Heart left ventricle (tissue), 13 donors: ENCODE data around the gene DVL1.

Experiments
- CTCF ChIP-seq, 12 donors: fragments of 200-600 bp; sonication (generic) in 4 of 12; IDR thresholded peaks; one replicate each; pipeline versions ENCODE4 v1.5.0 to v1.8.0; 2018 to 2022; ENCODE audit warnings: antibody characterized with exemption in 12 of 12, mild to moderate bottlenecking in 5 of 12
- POLR2A ChIP-seq, 2 donors: fragments of 450-650 bp; IDR thresholded peaks; one replicate each; pipeline ENCODE4 v1.6.1; 2017; ENCODE audit warnings: antibody characterized with exemption in 2 of 2, mild to moderate bottlenecking in 2 of 2, moderate library complexity in 2 of 2
- donor health status: ischemic (EF 13 %, LVEDD 7.1; RV severe dilation, severe dysfunction).
- donor health status: DM: no; HTN: yes; CAD: no.
- donor health status: DM: no; HTN: no; CAD: no.
- donor health status: ischemic (EF 25% LVEDD 6.9; RV normal size, moderate dysfunction).
- donor health status: ischemic (EF 25% LVEDD 5.7; RV mildly dilated, moderate dysfunction).
- donor health status: ischemic (EF 35%, LVEDD 5.7; RV mildly dilated, moderate dysfunction).
- donor health status: nonischemic (EF 11% LVEDD 7.7; RV severe dilation, severe dysfunction).
- donor health status: DM: yes; HTN: yes; CAD: no.
- donor health status: PGD.
- donor health status: ischemic (EF 29% LVEDD 5.4; RV normal size, mild dysfunction).
- donor health status: nonischemic (EF 23%, LVEDD 6.1; RV moderate dilation, normal function).

- TF ChIP-seq CTCF (IDR thresholded peaks at IDR 0.05) (no peak), POLR2A (IDR thresholded peaks at IDR 0.05) (no peak)
Measured at GRCh38 chr1:1319646-1319941, 29.6 kb downstream of the DVL1 start.
